ENCODE measurements around the gene GLIS1. TPM values are rescaled to one million over a fixed set of nuclear protein-coding genes. Genes with fewer than 3 reads are reported as not detected.

GLIS1 gene
- total and polyA plus RNA-seq, 2 experiments from 2014 or later: 0.26 to 0.31 TPM

DNA sequence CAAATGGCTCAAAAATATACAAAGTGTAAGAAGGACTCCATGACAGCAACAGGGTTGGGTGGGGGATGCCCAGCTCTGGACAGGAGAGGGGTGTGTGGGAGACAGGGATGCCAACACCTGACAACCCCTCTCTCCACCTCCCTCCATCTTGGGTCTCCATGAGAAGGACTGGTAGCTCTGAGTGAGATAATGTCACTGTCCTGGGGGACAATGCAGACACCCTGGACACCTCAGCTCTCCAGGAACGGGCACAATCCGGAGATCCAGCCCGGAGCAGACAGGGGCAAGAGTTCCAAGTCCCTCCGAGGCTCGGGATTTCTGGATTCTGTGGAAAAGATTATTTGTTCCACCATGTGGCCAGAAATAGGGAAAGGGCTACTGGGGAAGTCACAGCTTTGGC is 122.5 kb downstream of the GLIS1 start:
- Mint-ChIP-seq H3K36me3 (ENCODE audit: low read depth) (no peaks in the 10 kb centered on the region), H3K27ac (no peak overlapping the region), H3K4me1 (peaks cover 18% of the 10 kb centered on the region; the same call in 2 of the 3 replicates), H3K4me3 (no peak overlapping the region), H3K27me3 (ENCODE audit: insufficient read depth, low read depth, poor library complexity) (peaks cover 7% of the 10 kb centered on the region), H3K9me3 (peaks cover 11% of the 10 kb centered on the region)
- Histone ChIP-seq H3K4me1 (ENCODE audit: insufficient read depth) (no peaks in the 10 kb centered on the region), H2AFZ (no peak overlapping the region), H3K4me2 (no peak overlapping the region), H3K4me3 (no peak overlapping the region), H3K9me2 (ENCODE audit: insufficient read depth) (no peaks in the 10 kb centered on the region), H3K79me2 (replicated peaks; ENCODE audit: insufficient read depth) (no peaks in the 10 kb centered on the region), H3K27ac (ENCODE audit: low read depth) (no peak overlapping the region), H3K36me3 (ENCODE audit: insufficient read depth) (no peaks in the 10 kb centered on the region), H4K20me1 (replicated peaks; ENCODE audit: insufficient read depth) (no peaks in the 10 kb centered on the region), H3F3A (replicated peaks; ENCODE audit: low read depth) (no peaks in the 10 kb centered on the region), H3K27me3 (ENCODE audit: insufficient read depth) (no peaks in the 10 kb centered on the region)
- DNase-seq (ENCODE audit: low spot score) (no peak), ATAC-seq (no peak)
- TF ChIP-seq ZNF331 (CRISPR knock-in tag; IDR thresholded peaks at IDR 0.05; ENCODE audit: low read depth): no peak
- no peak for TF ChIP-seq NANOG (IDR thresholded peaks at IDR 0.05; ENCODE audit: borderline replicate concordance)
- TF ChIP-seq, protein P1, sequence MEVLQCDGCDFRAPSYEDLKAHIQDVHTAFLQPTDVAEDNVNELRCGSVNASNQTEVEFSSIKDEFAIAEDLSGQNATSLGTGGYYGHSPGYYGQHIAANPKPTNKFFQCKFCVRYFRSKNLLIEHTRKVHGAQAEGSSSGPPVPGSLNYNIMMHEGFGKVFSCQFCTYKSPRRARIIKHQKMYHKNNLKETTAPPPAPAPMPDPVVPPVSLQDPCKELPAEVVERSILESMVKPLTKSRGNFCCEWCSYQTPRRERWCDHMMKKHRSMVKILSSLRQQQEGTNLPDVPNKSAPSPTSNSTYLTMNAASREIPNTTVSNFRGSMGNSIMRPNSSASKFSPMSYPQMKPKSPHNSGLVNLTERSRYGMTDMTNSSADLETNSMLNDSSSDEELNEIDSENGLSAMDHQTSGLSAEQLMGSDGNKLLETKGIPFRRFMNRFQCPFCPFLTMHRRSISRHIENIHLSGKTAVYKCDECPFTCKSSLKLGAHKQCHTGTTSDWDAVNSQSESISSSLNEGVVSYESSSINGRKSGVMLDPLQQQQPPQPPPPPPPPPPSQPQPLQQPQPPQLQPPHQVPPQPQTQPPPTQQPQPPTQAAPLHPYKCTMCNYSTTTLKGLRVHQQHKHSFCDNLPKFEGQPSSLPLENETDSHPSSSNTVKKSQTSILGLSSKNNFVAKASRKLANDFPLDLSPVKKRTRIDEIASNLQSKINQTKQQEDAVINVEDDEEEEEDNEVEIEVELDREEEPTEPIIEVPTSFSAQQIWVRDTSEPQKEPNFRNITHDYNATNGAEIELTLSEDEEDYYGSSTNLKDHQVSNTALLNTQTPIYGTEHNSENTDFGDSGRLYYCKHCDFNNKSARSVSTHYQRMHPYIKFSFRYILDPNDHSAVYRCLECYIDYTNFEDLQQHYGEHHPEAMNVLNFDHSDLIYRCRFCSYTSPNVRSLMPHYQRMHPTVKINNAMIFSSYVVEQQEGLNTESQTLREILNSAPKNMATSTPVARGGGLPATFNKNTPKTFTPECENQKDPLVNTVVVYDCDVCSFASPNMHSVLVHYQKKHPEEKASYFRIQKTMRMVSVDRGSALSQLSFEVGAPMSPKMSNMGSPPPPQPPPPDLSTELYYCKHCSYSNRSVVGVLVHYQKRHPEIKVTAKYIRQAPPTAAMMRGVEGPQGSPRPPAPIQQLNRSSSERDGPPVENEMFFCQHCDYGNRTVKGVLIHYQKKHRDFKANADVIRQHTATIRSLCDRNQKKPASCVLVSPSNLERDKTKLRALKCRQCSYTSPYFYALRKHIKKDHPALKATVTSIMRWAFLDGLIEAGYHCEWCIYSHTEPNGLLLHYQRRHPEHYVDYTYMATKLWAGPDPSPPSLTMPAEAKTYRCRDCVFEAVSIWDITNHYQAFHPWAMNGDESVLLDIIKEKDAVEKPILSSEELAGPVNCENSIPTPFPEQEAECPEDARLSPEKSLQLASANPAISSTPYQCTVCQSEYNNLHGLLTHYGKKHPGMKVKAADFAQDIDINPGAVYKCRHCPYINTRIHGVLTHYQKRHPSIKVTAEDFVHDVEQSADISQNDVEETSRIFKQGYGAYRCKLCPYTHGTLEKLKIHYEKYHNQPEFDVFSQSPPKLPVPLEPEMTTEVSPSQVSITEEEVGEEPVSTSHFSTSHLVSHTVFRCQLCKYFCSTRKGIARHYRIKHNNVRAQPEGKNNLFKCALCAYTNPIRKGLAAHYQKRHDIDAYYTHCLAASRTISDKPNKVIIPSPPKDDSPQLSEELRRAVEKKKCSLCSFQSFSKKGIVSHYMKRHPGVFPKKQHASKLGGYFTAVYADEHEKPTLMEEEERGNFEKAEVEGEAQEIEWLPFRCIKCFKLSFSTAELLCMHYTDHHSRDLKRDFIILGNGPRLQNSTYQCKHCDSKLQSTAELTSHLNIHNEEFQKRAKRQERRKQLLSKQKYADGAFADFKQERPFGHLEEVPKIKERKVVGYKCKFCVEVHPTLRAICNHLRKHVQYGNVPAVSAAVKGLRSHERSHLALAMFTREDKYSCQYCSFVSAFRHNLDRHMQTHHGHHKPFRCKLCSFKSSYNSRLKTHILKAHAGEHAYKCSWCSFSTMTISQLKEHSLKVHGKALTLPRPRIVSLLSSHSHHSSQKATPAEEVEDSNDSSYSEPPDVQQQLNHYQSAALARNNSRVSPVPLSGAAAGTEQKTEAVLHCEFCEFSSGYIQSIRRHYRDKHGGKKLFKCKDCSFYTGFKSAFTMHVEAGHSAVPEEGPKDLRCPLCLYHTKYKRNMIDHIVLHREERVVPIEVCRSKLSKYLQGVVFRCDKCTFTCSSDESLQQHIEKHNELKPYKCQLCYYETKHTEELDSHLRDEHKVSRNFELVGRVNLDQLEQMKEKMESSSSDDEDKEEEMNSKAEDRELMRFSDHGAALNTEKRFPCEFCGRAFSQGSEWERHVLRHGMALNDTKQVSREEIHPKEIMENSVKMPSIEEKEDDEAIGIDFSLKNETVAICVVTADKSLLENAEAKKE (CRISPR knock-in tag; IDR thresholded peaks at IDR 0.05): no peak
- no peak for TF ChIP-seq STAT1 (IDR thresholded peaks at IDR 0.05; ENCODE audit: unreplicated experiment)
- no peak for TF ChIP-seq CREB1 (CRISPR knock-in tag; IDR thresholded peaks at IDR 0.05; ENCODE audit: low read depth)
- TF ChIP-seq, protein P2, sequence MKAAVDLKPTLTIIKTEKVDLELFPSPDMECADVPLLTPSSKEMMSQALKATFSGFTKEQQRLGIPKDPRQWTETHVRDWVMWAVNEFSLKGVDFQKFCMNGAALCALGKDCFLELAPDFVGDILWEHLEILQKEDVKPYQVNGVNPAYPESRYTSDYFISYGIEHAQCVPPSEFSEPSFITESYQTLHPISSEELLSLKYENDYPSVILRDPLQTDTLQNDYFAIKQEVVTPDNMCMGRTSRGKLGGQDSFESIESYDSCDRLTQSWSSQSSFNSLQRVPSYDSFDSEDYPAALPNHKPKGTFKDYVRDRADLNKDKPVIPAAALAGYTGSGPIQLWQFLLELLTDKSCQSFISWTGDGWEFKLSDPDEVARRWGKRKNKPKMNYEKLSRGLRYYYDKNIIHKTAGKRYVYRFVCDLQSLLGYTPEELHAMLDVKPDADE (IDR thresholded peaks at IDR 0.05): no peak
- TF ChIP-seq EZH2 (IDR thresholded peaks at IDR 0.05; ENCODE audit: low read depth, unreplicated experiment): no peak
- TF ChIP-seq, protein P3, sequence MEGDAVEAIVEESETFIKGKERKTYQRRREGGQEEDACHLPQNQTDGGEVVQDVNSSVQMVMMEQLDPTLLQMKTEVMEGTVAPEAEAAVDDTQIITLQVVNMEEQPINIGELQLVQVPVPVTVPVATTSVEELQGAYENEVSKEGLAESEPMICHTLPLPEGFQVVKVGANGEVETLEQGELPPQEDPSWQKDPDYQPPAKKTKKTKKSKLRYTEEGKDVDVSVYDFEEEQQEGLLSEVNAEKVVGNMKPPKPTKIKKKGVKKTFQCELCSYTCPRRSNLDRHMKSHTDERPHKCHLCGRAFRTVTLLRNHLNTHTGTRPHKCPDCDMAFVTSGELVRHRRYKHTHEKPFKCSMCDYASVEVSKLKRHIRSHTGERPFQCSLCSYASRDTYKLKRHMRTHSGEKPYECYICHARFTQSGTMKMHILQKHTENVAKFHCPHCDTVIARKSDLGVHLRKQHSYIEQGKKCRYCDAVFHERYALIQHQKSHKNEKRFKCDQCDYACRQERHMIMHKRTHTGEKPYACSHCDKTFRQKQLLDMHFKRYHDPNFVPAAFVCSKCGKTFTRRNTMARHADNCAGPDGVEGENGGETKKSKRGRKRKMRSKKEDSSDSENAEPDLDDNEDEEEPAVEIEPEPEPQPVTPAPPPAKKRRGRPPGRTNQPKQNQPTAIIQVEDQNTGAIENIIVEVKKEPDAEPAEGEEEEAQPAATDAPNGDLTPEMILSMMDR (conservative IDR thresholded peaks at IDR 0.05; ENCODE audit: low read depth in 2 of 2): no peak
- TF ChIP-seq POLR2AphosphoS5 (IDR thresholded peaks at IDR 0.05; ENCODE audit: low read depth): no peak
- TF ChIP-seq ZNF114 (CRISPR knock-in tag; IDR thresholded peaks at IDR 0.05): no peak

All from GM23338 (cell line).